ENCODE results near the gene CDK10.
A peak's percentile ranks its signal among the peaks of the same experiment; 100 is the strongest.

CDK10 gene

GRCh38 chr16:89709166-89709565, 22.7 kb downstream of the CDK10 start:
- no peak for TF ChIP-seq ZNF274 (IDR thresholded peaks at IDR 0.05; ENCODE audit: low read depth, low read length)
- no peak overlapping the region for H3K4me3 ChIP-seq (ENCODE audit: low read length)

GRCh38 chr16:89709716-89710432, 23.4 kb downstream of the CDK10 start:
- no peak overlapping the region for H3K4me3 ChIP-seq (ENCODE audit: low read length)
- no peak for TF ChIP-seq ZNF274 (IDR thresholded peaks at IDR 0.05; ENCODE audit: low read depth, low read length)

GRCh38 chr16:89710709-89711564, 24.4 kb downstream of the CDK10 start:
- TF ChIP-seq ZNF274 (IDR thresholded peaks at IDR 0.05; ENCODE audit: low read depth, low read length): no peak
- H3K4me3 ChIP-seq (ENCODE audit: low read length): no peak overlapping the region

- peak overlapping the region; percentile 83; the same call in 1 of the 2 replicates for H3K4me3 ChIP-seq (ENCODE audit: low read length)
Measured at GRCh38 chr16:89711601-89712273, 25.2 kb downstream of the CDK10 start.

GRCh38 chr16:89712274-89712781, 25.8 kb downstream of the CDK10 start:
- no peak for TF ChIP-seq ZNF274 (IDR thresholded peaks at IDR 0.05; ENCODE audit: low read depth, low read length)
- peak overlapping the region; percentile 83; the same call in 1 of the 2 replicates for H3K4me3 ChIP-seq (ENCODE audit: low read length)

More at GRCh38 chr16:89711601-89712273, 25.2 kb downstream of the CDK10 start:
- TF ChIP-seq ZNF274 (IDR thresholded peaks at IDR 0.05; ENCODE audit: low read depth, low read length): no peak

GRCh38 chr16:89716493-89716892, 30.0 kb downstream of the CDK10 start:
- no peak overlapping the region for H3K4me3 ChIP-seq (ENCODE audit: low read length)
- TF ChIP-seq ZNF274 (IDR thresholded peaks at IDR 0.05; ENCODE audit: low read depth, low read length): no peak

GRCh38 chr16:89716916-89717687, 30.6 kb downstream of the CDK10 start:
- H3K4me3 ChIP-seq (ENCODE audit: low read length): no peak overlapping the region
- no peak for TF ChIP-seq ZNF274 (IDR thresholded peaks at IDR 0.05; ENCODE audit: low read depth, low read length)

GRCh38 chr16:89717688-89718505, 31.4 kb downstream of the CDK10 start:
- TF ChIP-seq ZNF274 (IDR thresholded peaks at IDR 0.05; ENCODE audit: low read depth, low read length): no peak
- no peak overlapping the region for H3K4me3 ChIP-seq (ENCODE audit: low read length)

- no peak for TF ChIP-seq ZNF274 (IDR thresholded peaks at IDR 0.05; ENCODE audit: low read depth, low read length)
- H3K4me3 ChIP-seq (ENCODE audit: low read length): peak overlapping the region; percentile 75
Measured at GRCh38 chr16:89720551-89720812, 34.0 kb downstream of the CDK10 start.

GRCh38 chr16:89720813-89721545, 34.5 kb downstream of the CDK10 start, which contains the start of the genes VPS9D1 and ZNF276:
VPS9D1 (minus strand) TSS chr16:89720898; CDS start chr16:89720861, 37 bp downstream.
ZNF276 (plus strand) TSS chr16:89721537; CDS start chr16:89721641, 104 bp downstream.
- TF ChIP-seq ZNF274 (IDR thresholded peaks at IDR 0.05; ENCODE audit: low read depth, low read length): no peak
- H3K4me3 ChIP-seq (ENCODE audit: low read length): peak within 1 kb of the TSS; percentile 75

GRCh38 chr16:89721546-89722391, 35.3 kb downstream of the CDK10 start:
- peak overlapping the region; percentile 75 for H3K4me3 ChIP-seq (ENCODE audit: low read length)
- no peak for TF ChIP-seq ZNF274 (IDR thresholded peaks at IDR 0.05; ENCODE audit: low read depth, low read length)

Measured in GM08714 (cell line).